Endothelial cell (in vitro differentiated cells): ENCODE results near the gene CELA2B. TPM values are rescaled to one million over a fixed set of nuclear protein-coding genes. Genes with fewer than 3 reads are reported as not detected.
"Not testable (repeated sequence)": the region's sequence is repeated elsewhere in the genome, so short reads cannot be mapped to it uniquely, and the experiment has no call there.

Experiments
- DNase-seq: peaks from one replicate; pipeline ENCODE4 v3.0.0; 2021; ENCODE audit warnings: low spot score
- H3K27ac Mint-ChIP-seq: one replicate; pipeline ENCODE4 v1.8.0; 2021; ENCODE audit warnings: mixed read lengths, inconsistent platforms; ENCODE audit not compliant: unreplicated experiment
- H3K27me3 Mint-ChIP-seq: one replicate; pipeline ENCODE4 v1.8.0; 2021; ENCODE audit warnings: mild to moderate bottlenecking, moderate library complexity, mixed read lengths, inconsistent platforms; ENCODE audit not compliant: unreplicated experiment
- H3K36me3 Mint-ChIP-seq: one replicate; pipeline ENCODE4 v1.8.0; 2021; ENCODE audit warnings: mild to moderate bottlenecking, low read depth, mixed read lengths, inconsistent platforms; ENCODE audit not compliant: unreplicated experiment
- H3K4me1 Mint-ChIP-seq: one replicate; pipeline ENCODE4 v1.8.0; 2021; ENCODE audit warnings: mild to moderate bottlenecking, mixed read lengths, inconsistent platforms; ENCODE audit not compliant: unreplicated experiment
- H3K4me3 Mint-ChIP-seq: one replicate; pipeline ENCODE4 v1.8.0; 2021; ENCODE audit warnings: mild to moderate bottlenecking, mixed read lengths, inconsistent platforms; ENCODE audit not compliant: unreplicated experiment
- H3K9me3 Mint-ChIP-seq: one replicate; pipeline ENCODE4 v1.8.0; 2021; ENCODE audit warnings: mixed read lengths, inconsistent platforms; ENCODE audit not compliant: unreplicated experiment
- total RNA-seq: library from RNA; stranded (reverse); fragmentation: NEBNext Ultra II Directional; extraction: Animal tissue kit (Norgen Biotek cat#: 25700); gene quantifications from one replicate; pipeline ENCODE4 v1.2.1, GENCODE V29; 2021; ENCODE audit not compliant: unreplicated experiment
- TF ChIP-seq, protein P1 (sequence below): fragments of 200-600 bp; sonication (generic); IDR thresholded peaks from one replicate; pipeline ENCODE4 v1.5.0; 2021; ENCODE audit warnings: antibody characterized with exemption; ENCODE audit not compliant: unreplicated experiment

Gene CELA2B
- total RNA-seq, 1 donor from 2014 or later, result not detected

GRCh38 chr1:15455522-15455921 lies 20.4 kb upstream of the CELA2B start:
- peaks cover 4% of the 10 kb centered on the region for H3K4me1 Mint-ChIP-seq
- H3K9me3 Mint-ChIP-seq, result no peaks in the 10 kb centered on the region
- no peaks in the 10 kb centered on the region for H3K36me3 Mint-ChIP-seq
- H3K27me3 Mint-ChIP-seq, result peaks cover 3% of the 10 kb centered on the region
- no peak overlapping the region for H3K4me3 Mint-ChIP-seq
- H3K27ac Mint-ChIP-seq, result no peak overlapping the region
- no peak for DNase-seq
- TF ChIP-seq, protein P1, sequence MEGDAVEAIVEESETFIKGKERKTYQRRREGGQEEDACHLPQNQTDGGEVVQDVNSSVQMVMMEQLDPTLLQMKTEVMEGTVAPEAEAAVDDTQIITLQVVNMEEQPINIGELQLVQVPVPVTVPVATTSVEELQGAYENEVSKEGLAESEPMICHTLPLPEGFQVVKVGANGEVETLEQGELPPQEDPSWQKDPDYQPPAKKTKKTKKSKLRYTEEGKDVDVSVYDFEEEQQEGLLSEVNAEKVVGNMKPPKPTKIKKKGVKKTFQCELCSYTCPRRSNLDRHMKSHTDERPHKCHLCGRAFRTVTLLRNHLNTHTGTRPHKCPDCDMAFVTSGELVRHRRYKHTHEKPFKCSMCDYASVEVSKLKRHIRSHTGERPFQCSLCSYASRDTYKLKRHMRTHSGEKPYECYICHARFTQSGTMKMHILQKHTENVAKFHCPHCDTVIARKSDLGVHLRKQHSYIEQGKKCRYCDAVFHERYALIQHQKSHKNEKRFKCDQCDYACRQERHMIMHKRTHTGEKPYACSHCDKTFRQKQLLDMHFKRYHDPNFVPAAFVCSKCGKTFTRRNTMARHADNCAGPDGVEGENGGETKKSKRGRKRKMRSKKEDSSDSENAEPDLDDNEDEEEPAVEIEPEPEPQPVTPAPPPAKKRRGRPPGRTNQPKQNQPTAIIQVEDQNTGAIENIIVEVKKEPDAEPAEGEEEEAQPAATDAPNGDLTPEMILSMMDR, result no peak

DNA sequence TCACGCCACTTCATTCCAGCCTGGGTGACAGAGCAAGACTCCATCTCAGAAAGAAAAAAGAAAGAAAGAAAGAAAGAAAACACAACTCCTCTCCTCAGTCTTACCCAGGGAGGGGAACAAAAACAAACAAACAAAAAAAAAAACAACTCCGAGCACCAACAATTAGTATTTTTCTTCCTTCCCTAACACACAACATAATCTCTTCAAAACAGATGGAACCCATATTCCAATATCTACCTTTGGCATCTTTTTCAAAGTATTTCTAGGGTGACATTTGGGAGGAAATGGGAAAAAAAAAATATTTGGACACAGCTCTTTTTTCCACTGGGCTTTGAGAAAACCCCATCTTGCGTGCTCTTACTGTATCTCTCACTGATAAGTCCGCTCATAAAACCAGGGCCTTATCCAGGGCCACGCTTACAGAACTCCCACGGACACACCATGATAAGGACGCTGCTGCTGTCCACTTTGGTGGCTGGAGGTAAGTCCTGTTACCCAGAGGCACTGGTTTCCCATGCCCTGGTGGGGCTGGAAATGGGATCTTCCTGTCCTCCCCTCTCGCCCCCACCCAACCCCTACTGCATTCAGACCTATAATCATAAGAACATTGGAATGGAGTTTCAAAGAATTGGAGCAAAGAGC lies 19.5 kb upstream of the CELA2B start, which contains the start of gene CELA2A:
TSS of gene CELA2A (plus strand) at position 420 of the 642 bp plus-strand sequence. CDS start at position 442, 22 bp downstream.
- Mint-ChIP-seq H3K4me3 (no peak within 1 kb of the TSS), H3K27ac (no peak within 1 kb of the TSS), H3K4me1 (peaks cover 7% of the 10 kb centered on the region), H3K27me3 (peaks cover 3% of the 10 kb centered on the region), H3K36me3 (no peaks in the 10 kb centered on the region), H3K9me3 (no peaks in the 10 kb centered on the region)
- no peak for DNase-seq
- TF ChIP-seq, protein P1, result no peak

- H3K9me3 Mint-ChIP-seq, result no peaks in the 10 kb centered on the region
- TF ChIP-seq, protein P1, result no peak
- no peaks in the 10 kb centered on the region for H3K36me3 Mint-ChIP-seq
- H3K27ac Mint-ChIP-seq, result no peak overlapping the region
- H3K4me1 Mint-ChIP-seq, result peaks cover 7% of the 10 kb centered on the region
- peaks cover 3% of the 10 kb centered on the region for H3K27me3 Mint-ChIP-seq
- H3K4me3 Mint-ChIP-seq, result no peak overlapping the region
- DNase-seq, result no peak
Measured at GRCh38 chr1:15457585-15457984, 18.3 kb upstream of the CELA2B start.

DNA sequence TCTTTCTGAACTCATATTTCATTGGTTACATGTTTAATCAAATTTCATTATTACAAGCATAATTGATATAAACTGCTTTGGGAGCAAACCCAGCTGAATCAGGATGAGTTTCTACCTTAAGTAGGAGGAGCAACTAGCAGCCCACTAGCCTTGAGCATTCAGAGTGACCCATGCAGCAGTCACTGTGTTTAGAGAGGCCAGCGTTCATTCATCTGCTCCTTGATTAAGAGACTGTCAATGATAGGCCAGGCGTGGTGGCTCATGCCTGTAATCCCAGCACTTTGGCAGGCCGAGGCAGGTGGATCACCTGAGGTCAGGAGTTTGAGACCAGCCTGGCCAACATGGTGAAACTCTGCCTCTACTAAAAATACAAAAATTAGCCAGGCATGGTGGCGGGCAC lies 17.5 kb upstream of the CELA2B start:
- DNase-seq, H3K4me1 Mint-ChIP-seq, H3K27ac Mint-ChIP-seq, H3K9me3 Mint-ChIP-seq, H3K27me3 Mint-ChIP-seq, H3K36me3 Mint-ChIP-seq, H3K4me3 Mint-ChIP-seq: not testable (repeated sequence)

GRCh38 chr1:15459771-15460707 lies 15.9 kb upstream of the CELA2B start:
- no peak for DNase-seq
- peaks cover 3% of the 10 kb centered on the region for H3K27me3 Mint-ChIP-seq

More at GRCh38 chr1:15459771-15460707, 15.9 kb upstream of the CELA2B start:
- H3K4me3 Mint-ChIP-seq, result no peak overlapping the region
- H3K9me3 Mint-ChIP-seq, result no peaks in the 10 kb centered on the region
- H3K36me3 Mint-ChIP-seq, result no peaks in the 10 kb centered on the region
- TF ChIP-seq, protein P1, result no peak
- H3K27ac Mint-ChIP-seq, result no peak overlapping the region
- peaks cover 7% of the 10 kb centered on the region for H3K4me1 Mint-ChIP-seq
